ENCODE results near the gene OR1L6. TPM values are rescaled to one million over a fixed set of nuclear protein-coding genes. Genes with fewer than 3 reads are reported as not detected.

Gene OR1L6
- total and polyA plus RNA-seq, 12 donors = not detected

GRCh38 chr9:122777935-122778627 is 36.0 kb downstream of the OR1L6 start:
- intact Hi-C loops (cut with DNase I) = no loop called here
- WGBS, 2 donors = 62 to 68% methylated on average over 3 of the region's 3 CpGs
- no peaks in the 10 kb centered on the region for H3K4me1 ChIP-seq

GRCh38 chr9:122779181-122779580 is 37.1 kb downstream of the OR1L6 start:
- no peak for ATAC-seq
- Histone ChIP-seq H3K9me3 (peaks cover 0 to 2% (median 0%) of the 10 kb centered on the region in 11 donors), H3K4me3 (no peak overlapping the region), H3K27me3 (no peaks in the 10 kb centered on the region), H3K4me1 (no peaks in the 10 kb centered on the region), H3K36me3 (no peaks in the 10 kb centered on the region), H3K27ac (no peak overlapping the region)
- intact Hi-C loops (cut with DNase I) = no loop called here
- 78 to 82% methylated on average over 3 of the region's 3 CpGs for WGBS, 2 donors
- DNase-seq = no peak
- no peak for TF ChIP-seq CTCF (IDR thresholded peaks at IDR 0.05)

More at GRCh38 chr9:122777935-122778627, 36.0 kb downstream of the OR1L6 start:
- Histone ChIP-seq H3K27ac (no peak overlapping the region), H3K27me3 (no peaks in the 10 kb centered on the region), H3K9me3 (peaks cover 0 to 13% (median under 1%) of the 10 kb centered on the region in 11 donors), H3K36me3 (no peaks in the 10 kb centered on the region), H3K4me3 (no peak overlapping the region)
- no peak for ATAC-seq
- no peak for TF ChIP-seq CTCF (IDR thresholded peaks at IDR 0.05)
- no peak for DNase-seq

- Histone ChIP-seq H3K4me1 (no peaks in the 10 kb centered on the region), H3K4me3 (no peak overlapping the region), H3K36me3 (no peaks in the 10 kb centered on the region), H3K27me3 (no peaks in the 10 kb centered on the region), H3K9me3 (no peaks in the 10 kb centered on the region), H3K27ac (no peak overlapping the region)
- no peak for ATAC-seq
- intact Hi-C loops (cut with DNase I) = no loop called here
- WGBS, 2 donors = 64 to 68% methylated on average over 4 of the region's 4 CpGs
- DNase-seq = no peak
- TF ChIP-seq CTCF (IDR thresholded peaks at IDR 0.05) = no peak
Observed at GRCh38 chr9:122780026-122780425, 37.9 kb downstream of the OR1L6 start.

GRCh38 chr9:122781671-122782070 is 39.6 kb downstream of the OR1L6 start:
- no peaks in the 10 kb centered on the region for H3K36me3 ChIP-seq
- H3K4me3 ChIP-seq = no peak overlapping the region
- H3K9me3 ChIP-seq = no peaks in the 10 kb centered on the region
- TF ChIP-seq CTCF (IDR thresholded peaks at IDR 0.05) = no peak
- 45 to 60% methylated on average over 3 of the region's 3 CpGs for WGBS, 2 donors
- H3K27me3 ChIP-seq = no peaks in the 10 kb centered on the region
- intact Hi-C loops (cut with DNase I) = no loop called here
- DNase-seq (no peak), ATAC-seq (no peak)
- no peaks in the 10 kb centered on the region for H3K4me1 ChIP-seq
- H3K27ac ChIP-seq = no peak overlapping the region
